Parathyroid adenoma (tissue), 2 donors: Measurements from ENCODE around the gene CSTPP1.

Experiments
- H2AFZ ChIP-seq: fragments of 300-600 bp; sonication (generic); one replicate; pipeline ENCODE4 v1.7.0; 2017; ENCODE audit warnings: antibody characterized with exemption, mild to moderate bottlenecking
- H3K27ac ChIP-seq: fragments of 300-600 bp; sonication (generic); one replicate; pipeline ENCODE4 v1.7.0; 2017
- H3K27me3 ChIP-seq: fragments of 300-600 bp; sonication (generic); one replicate; pipeline ENCODE4 v1.7.0; 2017; ENCODE audit warnings: low read length; ENCODE audit not compliant: control insufficient read depth, insufficient read depth
- H3K36me3 ChIP-seq: fragments of 300-600 bp; sonication (generic); one replicate; pipeline ENCODE4 v1.7.0; 2017; ENCODE audit warnings: low read length; ENCODE audit not compliant: control insufficient read depth, insufficient read depth
- H3K4me1 ChIP-seq: fragments of 300-600 bp; sonication (generic); one replicate; pipeline ENCODE4 v1.7.0; 2017; ENCODE audit warnings: control low read depth
- H3K4me2 ChIP-seq: fragments of 300-600 bp; sonication (generic); one replicate; pipeline ENCODE4 v1.7.0; 2017; ENCODE audit warnings: low read length
- H3K4me3 ChIP-seq: fragments of 300-600 bp; sonication (generic); one replicate; pipeline ENCODE4 v1.7.0; 2017; ENCODE audit warnings: low read depth, low read length
- H3K79me2 ChIP-seq: fragments of 300-600 bp; sonication (generic); one replicate; pipeline ENCODE4 v1.7.0; 2017; ENCODE audit warnings: control low read depth
- H3K9ac ChIP-seq: fragments of 300-600 bp; sonication (generic); one replicate; pipeline ENCODE4 v1.7.0; 2017; ENCODE audit warnings: mild to moderate bottlenecking
- H3K9me3 ChIP-seq: fragments of 300-600 bp; sonication (generic); one replicate; pipeline ENCODE4 v1.7.0; 2017; ENCODE audit warnings: low read length; ENCODE audit not compliant: control insufficient read depth
- TF ChIP-seq, protein P1 (sequence below): fragments of 300-600 bp; sonication (generic); IDR thresholded peaks from one replicate; pipeline ENCODE4 v1.7.0; 2017; ENCODE audit warnings: antibody characterized with exemption, mild to moderate bottlenecking
- donor health status: primary hyperparathyroidism.

The CSTPP1 gene

DNA sequence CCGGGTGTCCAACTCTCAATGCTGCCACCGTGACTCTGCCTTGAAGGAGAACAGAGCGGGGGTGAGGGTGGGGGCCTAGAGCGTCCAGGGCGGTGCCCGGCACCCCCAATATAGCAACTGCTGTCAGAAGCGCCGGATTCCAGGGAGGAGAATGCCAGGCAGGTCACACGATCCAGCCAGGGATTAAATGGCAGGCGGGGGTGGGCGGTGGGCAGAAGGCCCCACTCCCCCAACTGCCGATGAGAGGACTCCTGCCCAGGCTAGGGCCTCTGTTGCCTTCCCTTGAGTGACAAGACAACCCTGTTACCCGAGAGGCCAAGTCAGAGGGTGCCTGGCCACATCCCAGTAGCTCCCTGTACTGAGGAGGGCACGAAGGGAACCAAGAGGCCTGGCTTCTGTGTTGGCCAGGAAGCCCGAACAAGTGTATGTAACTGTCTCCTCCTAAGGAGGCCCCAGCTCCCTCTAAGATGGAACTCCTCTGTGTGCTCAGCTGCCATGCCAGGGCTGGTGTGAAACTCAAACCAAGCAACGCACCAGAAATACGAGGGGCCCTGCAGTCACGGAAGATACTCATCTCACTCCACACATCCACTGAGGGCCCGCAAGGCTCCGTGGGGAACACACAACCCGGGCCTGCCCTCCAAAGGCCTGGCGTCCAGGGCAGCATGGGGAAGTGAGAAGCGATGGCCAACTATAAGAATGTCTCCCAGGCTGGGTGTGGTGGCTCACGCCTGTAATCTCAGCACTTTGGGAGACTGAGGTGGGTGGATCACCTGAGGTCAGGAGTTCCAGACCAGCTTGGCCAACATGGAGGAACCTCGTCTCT lies 246.7 kb downstream of the CSTPP1 start:
- H2AFZ ChIP-seq, result no peak overlapping the region
- H3K27ac ChIP-seq, result no peak overlapping the region
- H3K4me2 ChIP-seq, result no peak overlapping the region
- TF ChIP-seq, protein P1, sequence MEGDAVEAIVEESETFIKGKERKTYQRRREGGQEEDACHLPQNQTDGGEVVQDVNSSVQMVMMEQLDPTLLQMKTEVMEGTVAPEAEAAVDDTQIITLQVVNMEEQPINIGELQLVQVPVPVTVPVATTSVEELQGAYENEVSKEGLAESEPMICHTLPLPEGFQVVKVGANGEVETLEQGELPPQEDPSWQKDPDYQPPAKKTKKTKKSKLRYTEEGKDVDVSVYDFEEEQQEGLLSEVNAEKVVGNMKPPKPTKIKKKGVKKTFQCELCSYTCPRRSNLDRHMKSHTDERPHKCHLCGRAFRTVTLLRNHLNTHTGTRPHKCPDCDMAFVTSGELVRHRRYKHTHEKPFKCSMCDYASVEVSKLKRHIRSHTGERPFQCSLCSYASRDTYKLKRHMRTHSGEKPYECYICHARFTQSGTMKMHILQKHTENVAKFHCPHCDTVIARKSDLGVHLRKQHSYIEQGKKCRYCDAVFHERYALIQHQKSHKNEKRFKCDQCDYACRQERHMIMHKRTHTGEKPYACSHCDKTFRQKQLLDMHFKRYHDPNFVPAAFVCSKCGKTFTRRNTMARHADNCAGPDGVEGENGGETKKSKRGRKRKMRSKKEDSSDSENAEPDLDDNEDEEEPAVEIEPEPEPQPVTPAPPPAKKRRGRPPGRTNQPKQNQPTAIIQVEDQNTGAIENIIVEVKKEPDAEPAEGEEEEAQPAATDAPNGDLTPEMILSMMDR, result no peak
- H3K27me3 ChIP-seq, result no peaks in the 10 kb centered on the region
- H3K9me3 ChIP-seq, result no peaks in the 10 kb centered on the region
- H3K36me3 ChIP-seq, result no peaks in the 10 kb centered on the region
- peaks cover 2% of the 10 kb centered on the region for H3K4me1 ChIP-seq
- no peak overlapping the region for H3K9ac ChIP-seq
- H3K79me2 ChIP-seq, result no peaks in the 10 kb centered on the region
- H3K4me3 ChIP-seq, result no peak overlapping the region

DNA sequence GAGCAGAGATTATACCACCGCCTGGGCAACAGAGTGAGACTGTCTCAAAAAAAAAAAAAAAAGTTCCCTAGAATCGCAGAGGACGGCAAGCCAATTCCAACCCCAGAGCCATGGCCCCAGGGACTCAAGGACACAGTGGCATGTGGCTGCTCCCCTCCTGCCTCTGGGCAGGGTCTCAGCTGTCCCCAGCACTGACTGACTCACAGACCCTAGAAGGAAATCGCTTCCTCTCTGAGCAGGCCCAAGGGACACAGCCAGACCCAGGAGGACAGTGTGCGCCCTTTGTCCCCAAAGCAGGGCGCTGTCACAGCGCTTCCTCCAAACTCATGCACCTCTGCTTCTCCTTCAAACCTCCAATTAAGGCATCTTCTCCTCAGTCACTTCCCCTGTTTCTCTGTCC lies 247.4 kb downstream of the CSTPP1 start:
- Histone ChIP-seq H2AFZ (no peak overlapping the region), H3K27ac (no peak overlapping the region), H3K4me2 (no peak overlapping the region), H3K9me3 (no peaks in the 10 kb centered on the region), H3K79me2 (no peaks in the 10 kb centered on the region), H3K9ac (no peak overlapping the region), H3K4me1 (peaks cover 2% of the 10 kb centered on the region), H3K27me3 (no peaks in the 10 kb centered on the region), H3K4me3 (no peak overlapping the region), H3K36me3 (no peaks in the 10 kb centered on the region)
- TF ChIP-seq, protein P1, result no peak

DNA sequence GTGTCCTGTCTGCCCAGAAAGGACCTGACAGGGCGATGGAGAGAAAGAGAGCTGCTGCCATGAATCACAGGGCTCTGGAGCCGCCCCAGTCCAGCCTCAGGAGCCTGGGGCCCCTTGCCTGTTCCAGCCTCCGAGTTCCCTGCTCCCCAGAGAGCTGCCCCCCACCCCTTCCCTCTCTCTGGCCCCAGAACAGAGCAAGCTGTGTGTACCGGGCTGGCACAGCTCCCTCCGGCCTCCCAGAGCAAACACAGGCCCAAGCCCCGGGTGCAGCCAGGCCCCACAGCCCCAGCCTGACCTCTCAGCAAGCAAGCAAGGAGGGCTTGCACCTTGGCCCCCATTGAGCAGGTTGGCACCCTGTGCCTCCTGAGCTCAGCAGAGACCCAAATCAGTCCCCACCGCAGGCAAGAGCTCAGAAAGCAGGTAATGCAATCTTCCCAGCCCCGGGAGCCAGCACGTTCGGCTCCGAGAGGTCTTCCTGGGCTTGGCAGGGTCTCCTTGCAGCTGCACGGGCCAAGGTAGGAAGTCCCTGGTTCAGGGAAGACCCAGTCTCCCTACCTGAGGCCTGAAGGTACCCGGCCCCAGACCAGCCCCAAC lies 248.2 kb downstream of the CSTPP1 start:
- Histone ChIP-seq H3K4me3 (no peak overlapping the region), H3K9ac (no peak overlapping the region), H3K27me3 (no peaks in the 10 kb centered on the region)

DNA sequence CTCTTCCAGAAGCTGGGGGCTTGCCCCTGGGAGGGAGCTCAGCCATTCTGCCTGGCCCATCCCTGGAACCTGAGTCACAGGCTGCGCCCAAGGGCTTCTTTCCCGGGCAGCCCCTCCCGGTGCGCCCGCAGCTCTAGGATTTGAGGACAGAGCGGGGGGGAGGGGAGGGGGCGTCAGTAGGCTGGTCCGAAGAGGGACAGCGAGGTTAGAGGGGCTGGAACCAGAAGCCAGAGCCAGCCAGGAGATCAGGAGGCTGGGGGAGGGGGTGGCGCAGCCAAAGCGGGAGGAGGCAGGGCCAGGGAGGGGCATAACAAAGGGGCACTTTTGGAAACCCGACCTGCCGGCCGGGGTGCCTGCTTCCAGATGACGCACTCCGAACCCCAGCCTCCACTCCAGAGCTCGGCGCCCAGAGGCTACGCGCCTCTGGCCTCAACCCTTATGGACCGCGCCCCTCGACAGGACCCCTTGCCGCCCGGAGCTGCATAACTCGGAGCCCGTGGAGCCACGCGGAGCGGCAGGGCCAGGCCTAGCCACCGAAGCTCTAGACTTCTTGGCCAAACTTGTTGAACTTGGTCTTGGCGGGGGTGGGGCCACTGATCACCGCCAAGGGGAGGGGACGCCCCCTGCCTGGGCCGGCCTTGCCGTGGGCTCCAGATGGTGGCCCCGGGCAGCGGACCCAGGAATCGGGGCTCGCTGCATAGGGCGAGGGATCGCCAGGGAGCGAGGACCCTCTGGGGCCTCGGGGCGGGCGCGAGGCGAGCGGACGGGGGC lies 248.9 kb downstream of the CSTPP1 start:
- Histone ChIP-seq H3K4me1 (peaks cover 5% of the 10 kb centered on the region), H3K4me2 (peak overlapping the region; percentile 81), H3K27me3 (no peaks in the 10 kb centered on the region), H3K79me2 (no peaks in the 10 kb centered on the region), H2AFZ (peak overlapping the region; percentile 81), H3K27ac (no peak overlapping the region), H3K36me3 (no peaks in the 10 kb centered on the region), H3K4me3 (peak overlapping the region; percentile 59), H3K9me3 (no peaks in the 10 kb centered on the region), H3K9ac (no peak overlapping the region)
- TF ChIP-seq, protein P1, result no peak

More for the DNA sequence above, 248.2 kb downstream of the CSTPP1 start:
- Histone ChIP-seq H3K4me1 (peaks cover 5% of the 10 kb centered on the region), H3K9me3 (no peaks in the 10 kb centered on the region), H3K36me3 (no peaks in the 10 kb centered on the region), H2AFZ (no peak overlapping the region), H3K79me2 (no peaks in the 10 kb centered on the region), H3K4me2 (peak overlapping the region; percentile 81), H3K27ac (no peak overlapping the region)
- TF ChIP-seq, protein P1, result no peak
